Stimulated activated CD8-positive, alpha-beta memory T cell treated with anti-CD3 and anti-CD28 coated beads, Interleukin-4, amount 100 ng/mL, for 24 hours (primary cell): Measurements from ENCODE around the gene DLAT.
"Not testable (repeated sequence)": the region's sequence is repeated elsewhere in the genome, so short reads cannot be mapped to it uniquely, and the experiment has no call there.

ENCODE experiments used
- DNase-seq: peaks from one replicate; pipeline ENCODE4 v3.0.0-alpha.2; 2020; ENCODE audit warnings: low read depth

The DLAT gene

DNA sequence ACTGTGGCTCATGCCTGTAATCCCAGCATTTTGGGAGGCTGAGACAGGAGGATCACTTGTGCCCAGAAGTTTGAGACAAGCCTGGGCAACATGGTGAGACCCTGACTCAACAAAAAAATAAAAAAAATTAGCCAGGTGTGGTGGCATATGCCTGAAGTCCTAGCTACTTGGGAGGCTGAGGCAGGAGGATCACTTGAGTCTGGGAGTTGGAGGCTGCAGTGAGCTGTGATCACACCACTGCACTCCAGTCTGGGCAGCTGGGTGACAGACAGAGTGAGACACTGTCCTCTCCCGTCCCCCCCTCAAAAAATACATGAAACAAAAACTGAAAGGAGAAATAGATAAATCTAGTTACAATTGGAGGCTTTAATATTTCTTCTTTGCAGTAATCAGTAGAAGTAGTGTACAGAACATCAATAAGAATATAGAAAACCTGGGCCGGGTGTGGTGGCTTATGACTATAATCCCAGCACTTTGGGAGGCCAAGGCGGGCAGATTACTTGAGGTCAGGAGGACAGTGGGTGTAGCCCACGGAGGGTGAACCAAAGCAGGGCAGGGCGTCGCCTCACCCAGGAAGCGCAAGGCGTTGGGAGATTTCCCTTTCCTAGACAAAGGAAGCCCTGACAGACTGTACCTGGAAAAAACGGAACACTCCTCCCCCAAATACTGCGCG, 19.6 kb upstream of the DLAT start:
- DNase-seq, result no peak

DNA sequence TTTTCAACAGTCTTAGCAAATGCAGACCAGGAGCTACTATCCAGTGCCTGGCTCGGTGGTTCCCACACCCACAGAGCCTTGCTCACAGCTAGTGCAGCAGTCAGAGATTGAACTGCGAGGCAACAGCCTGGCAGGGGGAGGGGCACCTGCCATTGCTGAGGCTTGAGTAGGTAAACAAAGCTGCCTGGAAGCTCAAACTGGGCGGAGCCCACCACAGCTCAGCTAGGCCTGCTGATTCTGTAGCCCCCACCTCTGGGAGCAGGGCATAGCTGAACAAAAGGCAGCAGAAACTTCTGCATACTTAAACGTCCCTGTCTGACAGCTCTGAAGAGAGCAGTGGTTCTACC, 19.1 kb upstream of the DLAT start:
- not testable (repeated sequence) for DNase-seq

DNA sequence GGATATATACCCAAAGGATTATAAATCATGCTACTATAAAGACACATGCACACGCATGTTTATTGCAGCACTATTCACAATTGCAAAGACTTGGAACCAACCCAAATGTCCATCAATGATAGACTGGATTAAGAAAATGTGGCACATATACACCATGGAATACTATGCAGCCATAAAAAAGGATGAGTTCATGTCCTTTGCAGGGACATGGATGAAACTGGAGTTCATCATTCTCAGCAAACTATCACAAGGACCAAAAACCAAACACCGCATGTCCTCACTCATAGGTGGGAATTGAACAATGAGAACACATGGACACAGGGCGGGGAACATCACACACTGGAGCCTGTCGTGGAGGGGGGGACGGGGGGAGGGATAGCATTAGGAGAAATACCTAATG, 13.8 kb upstream of the DLAT start:
- not testable (repeated sequence) for DNase-seq

DNA sequence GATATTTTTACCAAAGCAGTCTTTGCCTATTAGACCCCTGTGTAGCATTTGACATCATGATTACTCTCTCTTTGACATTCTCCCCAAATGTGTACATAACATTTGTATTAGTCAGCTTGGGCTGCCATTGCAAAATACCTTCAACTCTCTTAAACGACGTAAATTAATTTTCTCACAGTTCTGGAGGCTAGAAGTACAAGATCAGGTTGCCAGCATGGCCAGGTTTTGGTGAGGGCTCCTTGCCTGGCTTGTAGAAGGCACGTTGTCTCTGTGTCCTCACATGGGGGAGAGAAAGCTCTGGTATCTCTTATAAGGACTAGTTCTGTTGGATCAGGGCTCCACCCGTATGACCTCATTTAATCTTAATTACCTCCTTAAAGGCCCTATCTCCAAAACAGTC, 12.3 kb upstream of the DLAT start:
- DNase-seq, result no peak

DNA sequence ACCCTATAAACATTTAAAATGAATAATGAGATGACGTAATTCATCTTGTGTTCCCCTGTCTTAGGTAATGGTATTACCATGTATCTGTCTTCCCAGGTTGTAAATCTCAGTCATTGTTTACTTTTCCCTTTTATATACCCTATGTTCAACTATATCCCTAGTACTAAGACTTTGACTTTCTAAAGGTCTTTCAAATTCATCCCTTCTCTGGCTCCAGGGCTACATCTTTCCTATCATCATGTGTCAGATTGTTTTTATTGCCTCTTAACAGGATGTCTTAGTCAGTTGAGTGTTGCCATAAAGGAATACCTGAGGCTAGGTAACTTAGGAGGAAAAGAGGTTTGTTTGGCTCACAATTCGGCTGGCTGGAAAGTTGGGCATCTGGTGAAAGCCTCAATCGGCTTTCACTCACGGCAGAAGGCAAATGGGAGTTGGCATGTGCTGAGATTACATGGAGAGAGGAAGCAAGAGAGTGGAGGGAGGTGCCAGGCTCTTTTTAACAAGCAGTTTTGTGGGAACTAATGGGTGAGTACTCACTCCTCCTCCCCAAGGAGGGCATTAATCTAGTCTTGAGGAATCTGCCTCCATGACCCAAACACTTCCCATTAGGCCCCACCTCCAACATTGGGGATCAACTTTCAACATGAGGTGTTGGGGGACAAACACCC, 11.6 kb upstream of the DLAT start:
- no peak for DNase-seq

DNA sequence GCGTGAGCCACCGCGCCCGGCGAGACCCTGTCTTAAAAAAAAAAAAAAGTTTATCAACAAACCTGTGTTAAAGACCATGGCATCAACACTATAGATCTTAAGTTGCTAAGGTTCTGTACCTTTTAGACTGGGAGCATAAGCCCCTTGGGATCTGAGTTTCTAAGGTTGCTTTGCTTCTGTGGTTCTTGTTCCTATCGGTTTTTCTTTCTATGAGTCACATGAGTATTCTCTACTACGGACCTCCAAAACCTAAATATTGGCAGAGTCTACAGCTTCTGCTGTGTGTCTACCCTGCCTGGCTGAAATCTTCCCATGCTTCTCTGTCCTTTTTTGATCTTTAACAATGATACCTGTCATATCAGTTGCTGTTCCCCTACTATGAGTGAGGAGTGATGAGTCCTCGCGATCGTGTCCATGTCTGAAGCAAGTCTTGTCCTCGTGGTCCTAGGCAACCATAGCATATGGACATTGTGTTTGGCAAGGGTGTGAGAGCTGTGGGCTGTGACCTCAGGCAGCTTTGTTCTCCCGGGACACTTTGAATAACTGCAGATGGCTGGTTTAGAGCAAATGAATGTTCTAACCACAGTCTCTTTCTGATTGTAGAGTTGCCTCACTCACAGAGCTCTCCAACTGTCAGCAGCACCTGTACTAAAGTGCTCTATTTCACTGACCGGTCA, 9.0 kb upstream of the DLAT start:
- no peak for DNase-seq

DNA sequence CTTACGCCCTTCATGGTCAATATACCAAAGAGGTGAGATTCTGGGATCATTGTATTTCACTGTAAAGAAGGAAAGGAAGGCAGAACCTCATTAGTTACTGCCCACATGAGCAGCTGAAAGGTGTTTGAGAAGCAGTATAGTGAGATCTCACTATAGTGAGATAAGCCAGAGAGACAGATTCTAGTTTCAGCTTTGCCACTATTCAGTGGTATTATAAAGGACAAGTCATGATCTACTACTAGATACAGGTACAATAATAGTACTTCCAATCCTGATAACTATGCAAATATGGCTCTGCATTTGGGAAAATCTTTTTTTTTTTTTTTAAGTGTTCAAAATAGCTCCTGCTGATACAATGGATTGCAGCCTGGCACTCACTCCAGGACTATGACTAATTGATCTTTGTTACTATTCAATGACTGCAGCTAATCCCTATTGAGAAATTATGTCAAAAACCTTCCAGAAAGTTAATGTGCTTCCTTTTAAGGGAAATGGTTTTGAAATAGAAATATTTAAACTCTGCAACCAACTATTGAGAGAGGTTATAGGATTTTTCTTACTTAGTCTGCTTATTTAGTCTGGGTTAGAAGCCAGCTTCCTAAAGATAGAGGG, 8.3 kb upstream of the DLAT start:
- no peak for DNase-seq

DNA sequence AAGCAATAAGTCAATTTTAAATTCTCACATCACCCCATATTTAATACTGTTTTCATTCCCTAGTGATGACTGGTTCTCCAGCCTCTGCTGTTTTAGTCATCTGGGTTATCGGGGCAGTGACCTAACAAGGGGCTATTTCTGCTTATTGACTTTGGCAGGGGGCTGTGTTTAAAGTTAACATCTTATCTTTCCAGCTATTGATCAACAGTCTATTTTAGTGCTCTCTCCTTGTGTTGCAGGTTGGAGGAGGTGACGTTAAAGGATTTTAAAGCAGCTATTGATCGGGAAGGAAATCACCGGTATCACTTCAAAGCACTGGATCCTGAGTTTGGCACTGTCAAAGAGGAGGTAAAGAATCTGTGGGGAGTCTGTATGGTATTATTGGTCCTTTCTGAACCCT, 7.7 kb upstream of the DLAT start:
- no peak for DNase-seq

DNA sequence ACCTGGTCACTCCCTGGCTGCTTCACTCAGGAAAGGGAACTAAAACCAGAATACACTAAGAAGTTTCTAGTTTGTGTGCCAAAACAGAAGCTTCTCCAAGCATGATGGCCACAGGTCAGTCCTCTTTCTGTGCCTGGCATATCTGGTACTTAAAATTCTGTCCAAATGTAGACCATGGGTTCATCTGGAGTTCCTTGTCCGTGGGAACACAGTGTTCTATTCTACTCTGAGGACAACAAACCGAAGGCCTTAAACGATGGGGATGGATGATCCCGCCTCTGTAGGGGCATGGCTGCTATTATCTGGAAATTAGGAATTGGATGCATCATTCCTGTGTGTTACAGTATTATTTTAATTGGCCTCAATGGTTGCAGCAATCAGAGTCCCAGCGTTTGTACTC, 6.1 kb upstream of the DLAT start:
- no peak for DNase-seq

DNA sequence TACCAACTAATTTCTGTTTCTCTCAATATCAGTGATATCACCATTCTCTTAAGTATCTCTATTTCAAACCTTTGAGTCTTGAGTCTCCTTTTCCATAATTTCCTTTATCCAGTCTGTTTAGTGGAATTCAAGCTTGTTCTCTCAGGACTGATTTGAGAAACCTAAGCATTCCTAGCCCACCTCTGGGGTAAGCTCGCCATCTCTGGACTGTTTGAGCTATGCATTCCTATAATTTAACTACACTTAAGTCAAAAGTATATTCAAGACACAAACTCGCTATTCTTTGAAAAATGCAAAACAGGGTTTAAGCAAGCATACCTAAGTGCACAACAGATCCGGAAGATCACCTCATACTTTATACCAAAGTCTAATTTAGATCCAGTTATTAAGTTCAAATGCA, 2.1 kb upstream of the DLAT start:
- DNase-seq, result no peak

DNA sequence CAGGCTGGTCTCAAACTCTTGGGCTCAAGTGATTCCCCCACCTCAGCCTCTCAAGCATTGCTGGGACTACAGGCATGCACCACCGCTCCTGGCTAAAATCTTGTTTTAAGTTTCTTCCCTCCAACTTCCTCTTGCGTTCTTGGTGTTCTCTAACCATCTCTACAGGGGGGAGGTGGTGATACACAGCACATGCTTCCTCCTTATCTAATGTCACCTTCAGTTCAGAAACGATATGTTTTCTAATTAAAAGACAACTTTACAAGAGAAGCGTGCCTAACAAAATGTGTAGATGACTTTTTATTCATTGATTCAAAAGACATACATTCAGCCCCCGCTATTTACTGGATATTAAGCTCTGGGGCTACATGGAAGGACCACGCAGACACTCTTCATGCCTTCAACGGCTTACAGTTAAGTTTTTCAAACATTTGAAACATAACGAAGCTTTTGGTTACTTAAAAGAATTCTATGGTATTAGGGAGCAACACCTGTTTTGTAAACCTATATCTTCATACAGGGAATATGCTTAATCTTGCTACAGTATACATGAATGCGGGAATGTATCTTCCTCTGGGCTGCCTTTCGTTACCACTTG, 933 bp upstream of the DLAT start:
- DNase-seq, result no peak

DNA sequence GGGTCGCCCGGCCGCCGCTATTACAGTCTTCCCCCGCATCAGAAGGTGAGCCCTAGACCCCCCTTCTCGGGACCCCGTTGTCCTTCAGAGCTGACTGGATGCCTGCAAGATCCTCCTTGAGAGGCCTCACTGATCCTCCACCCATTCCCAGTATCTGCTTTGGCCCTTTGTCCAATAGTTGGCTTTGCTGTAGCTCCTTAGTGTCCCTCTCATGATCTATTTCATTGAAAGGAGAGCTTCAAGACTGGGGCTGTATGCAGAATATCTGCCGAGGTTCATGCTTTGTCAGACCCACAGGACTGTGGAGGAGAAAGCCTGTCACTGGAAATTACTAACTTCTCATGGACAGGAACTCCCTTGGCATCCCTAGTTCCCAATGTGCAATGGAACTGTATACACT, 499 bp downstream of the DLAT start:
- no peak for DNase-seq

DNA sequence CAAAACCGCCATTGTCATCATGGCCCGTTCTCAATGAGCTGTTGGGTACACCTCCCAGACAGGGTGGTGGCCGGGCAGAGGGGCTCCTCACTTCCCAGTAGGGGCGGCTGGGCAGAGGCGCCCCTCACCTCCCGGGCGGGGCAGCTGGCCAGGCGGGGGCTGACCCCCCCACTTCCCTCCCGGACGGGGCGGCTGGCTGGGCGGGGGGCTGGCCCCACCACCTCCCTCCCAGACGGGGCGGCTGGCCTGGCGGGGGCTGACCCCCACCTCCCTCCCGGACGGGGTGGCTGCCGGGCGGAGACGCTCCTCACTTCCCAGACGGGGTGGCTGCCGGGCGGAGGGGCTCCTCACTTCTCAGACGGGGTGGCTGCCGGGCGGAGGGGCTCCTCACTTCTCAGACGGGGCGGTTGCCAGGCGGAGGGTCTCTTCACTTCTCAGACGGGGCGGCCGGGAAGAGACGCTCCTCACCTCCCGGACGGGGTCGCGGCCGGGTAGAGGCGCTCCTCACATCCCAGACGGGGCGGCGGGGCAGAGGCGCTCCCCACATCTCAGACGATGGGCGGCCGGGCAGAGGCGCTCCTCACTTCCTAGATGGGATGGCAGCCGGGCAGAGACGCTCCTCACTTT, 1.7 kb downstream of the DLAT start:
- DNase-seq, result not testable (repeated sequence)

DNA sequence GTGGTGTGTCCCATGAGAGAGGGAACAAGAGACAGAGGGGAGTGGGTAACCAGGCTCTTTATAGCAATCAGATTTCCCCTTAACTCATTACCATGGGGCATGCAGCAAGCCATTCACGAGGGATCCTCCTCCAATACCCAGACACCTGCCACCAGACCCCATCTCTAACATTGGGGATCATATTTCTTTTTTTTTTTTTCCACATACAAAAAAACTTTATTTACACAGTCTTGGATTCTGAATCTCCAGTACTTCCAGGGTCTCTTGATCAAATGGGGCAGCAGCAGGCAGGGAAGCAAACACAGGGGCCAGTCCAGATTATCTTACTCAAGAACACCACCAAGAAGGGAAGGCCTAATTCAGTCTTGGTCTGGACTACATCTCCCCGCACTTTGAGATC, 4.3 kb downstream of the DLAT start:
- DNase-seq, result no peak

DNA sequence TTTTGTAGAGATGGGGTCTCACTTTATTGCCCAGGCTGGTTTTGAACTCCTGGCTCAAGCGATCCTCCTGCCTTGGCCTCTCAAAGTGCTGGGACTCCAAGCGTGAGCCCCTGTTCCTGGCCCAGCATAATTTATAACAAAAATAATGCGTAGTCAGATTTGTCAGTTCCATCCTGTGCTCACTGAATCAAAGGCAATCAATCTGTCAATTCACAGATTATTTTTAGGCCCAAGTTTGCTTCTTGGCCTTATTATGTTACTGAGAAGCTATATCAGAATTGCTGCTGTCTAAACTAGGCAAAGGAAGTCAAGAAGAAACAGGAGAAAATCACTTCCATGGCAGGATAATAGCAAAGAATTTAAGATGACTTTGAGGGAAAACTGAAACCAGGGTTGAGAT, 8.7 kb downstream of the DLAT start:
- no peak for DNase-seq

DNA sequence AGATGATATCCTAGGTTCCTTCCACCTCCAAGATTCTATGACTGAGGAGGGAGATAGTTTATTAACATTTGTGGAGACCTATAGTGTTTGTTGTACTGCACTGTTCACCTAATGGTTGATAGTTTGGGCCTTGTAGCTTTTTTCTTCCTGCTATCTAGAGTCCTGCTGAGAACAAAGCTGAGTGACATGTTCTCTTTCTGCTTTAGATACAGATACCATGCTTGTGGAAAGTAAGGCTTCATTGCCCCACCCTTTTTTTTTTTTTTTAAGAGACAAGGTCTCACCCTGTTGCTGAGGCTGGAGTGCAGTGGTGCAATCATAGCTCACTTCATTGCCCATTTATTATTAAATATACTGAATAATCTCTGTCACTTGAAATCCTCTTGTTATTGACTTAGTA, 12.3 kb downstream of the DLAT start:
- no peak for DNase-seq

DNA sequence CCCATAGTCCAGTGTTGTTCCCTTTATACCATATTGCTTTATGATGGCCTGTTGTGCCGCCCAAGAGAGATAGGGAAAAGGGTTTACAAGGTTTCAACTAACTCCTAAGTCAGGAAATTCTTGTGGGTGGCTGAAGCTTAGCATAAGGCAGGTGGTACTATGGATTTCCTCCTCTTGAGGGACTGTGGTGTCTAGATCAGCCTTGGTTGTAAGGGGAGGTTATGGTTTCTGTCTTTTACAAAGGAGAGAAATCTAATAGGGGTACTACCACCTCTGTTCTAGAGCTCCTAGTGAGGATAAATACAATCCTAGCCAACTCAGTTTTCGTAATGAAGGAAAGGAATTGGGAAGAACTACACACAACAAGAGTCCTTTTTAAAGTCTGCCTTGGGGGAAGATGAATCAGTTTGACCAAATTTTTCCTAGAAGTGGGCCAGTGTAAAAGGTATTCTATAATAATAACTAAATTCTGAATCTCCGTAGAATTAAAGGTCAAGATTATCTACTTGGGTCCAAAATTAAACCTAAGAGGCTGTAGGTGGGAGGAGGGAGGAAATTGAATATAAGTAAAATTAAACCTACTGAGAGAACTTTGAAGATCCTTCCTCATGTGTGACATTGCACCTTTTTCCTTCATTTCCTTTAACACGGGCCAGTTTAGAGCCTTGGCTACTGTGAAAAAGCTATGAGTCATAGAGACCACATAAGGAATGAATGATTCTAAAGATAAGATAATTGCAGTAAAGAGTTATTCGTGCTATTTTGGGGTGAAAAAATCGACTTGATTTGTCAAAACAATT, 17.2 kb downstream of the DLAT start:
- DNase-seq, result no peak

DNA sequence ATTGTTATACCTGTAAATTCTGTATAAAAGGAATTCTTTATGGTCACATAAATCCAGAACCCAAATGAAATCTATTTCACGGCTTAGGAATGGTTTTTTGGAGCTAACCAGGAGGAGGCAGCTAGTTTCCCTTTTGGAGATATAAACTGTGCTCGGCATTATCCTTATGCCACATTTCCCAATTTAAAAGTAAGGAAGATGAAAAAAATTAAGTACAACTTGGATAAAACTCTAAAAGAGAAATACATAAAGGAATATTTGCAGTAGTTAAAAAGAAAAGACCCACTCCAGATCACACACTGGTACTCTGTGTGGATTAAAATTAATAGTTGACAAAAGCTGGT, 17.7 kb downstream of the DLAT start:
- no peak for DNase-seq

DNA sequence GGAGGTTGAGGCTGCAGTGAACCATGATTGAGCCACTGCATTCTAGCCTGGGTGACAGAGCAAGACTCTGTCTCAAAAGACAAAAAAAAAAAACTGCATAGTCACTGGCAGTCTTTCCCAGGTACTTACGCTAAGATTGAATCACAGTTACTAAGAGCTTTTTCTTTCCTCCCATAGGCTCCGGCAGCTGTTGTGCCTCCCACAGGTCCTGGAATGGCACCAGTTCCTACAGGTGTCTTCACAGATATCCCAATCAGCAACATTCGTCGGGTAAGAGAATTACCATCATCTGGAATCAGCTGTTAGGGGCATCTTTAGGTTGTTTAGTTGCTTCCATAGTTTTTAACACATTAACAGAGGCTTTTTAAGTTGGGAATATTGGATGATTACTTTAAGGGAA, 19.8 kb downstream of the DLAT start:
- DNase-seq, result no peak

DNA sequence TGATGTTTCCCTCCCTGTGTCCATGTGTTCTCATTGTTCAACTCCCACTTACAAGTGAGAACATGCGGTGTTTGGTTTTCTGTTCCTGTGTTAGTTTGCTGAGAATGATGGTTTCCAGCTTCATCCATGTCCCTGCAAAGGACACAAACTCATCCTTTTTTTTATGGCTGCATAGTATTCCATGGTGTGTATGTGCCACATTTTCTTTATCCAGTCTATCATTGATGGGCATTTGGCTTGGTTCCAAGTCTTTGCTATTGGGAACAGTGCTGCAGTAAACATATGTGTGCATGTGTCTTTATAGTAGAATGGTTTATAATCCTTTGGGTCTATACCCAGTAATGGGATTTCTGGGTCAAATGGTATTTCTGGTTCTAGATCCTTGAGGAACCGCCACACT, 21.4 kb downstream of the DLAT start:
- not testable (repeated sequence) for DNase-seq

DNA sequence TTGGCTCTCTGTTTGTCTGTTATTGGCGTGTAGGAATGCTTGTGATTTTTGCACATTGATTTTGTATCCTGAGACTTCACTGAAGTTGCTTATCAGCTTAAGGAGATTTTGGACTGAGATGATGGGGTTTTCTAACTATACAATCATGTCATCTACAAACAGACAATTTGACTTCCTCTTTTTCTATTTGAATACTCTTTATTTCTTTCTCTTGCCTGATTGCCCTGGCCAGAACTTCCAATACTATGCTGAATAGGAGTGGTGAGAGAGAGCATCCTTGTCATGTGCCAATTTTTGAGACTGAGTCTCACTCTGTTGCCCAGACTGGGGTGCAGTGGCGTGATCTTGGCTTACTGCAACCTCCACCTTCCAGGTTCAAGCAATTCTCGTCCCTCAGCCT, 23.0 kb downstream of the DLAT start:
- DNase-seq, result not testable (repeated sequence)

DNA sequence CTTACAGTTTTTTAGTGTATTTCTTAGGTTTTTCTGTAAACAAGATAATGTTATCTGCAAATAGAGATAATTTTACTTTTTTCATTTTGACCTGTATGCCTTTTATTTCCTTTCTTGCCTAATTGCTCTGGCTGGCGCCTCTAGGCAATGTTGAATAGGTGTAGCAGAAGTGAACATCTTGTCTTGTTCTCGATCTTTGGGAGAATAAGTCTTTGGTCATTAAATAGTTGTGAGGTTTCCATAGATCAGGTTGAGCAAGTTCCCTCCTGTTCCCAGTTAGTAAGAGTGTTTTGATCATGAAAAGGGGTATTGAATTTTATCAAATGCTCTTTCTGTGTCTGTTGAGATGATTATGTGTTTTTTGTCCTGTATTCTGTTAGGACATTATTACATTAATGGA, 24.6 kb downstream of the DLAT start:
- no peak for DNase-seq
